OCI-LY3 (cell line): ENCODE data around the gene RAB3GAP1.

ENCODE experiments used
- H2AFZ ChIP-seq: fragments of 200-600, 300-600 bp; shearing (Covaris generic); 2 replicates; pipeline ENCODE4 v1.6.0; 2014; ENCODE audit warnings: antibody characterized with exemption, low read depth, low read length
- H3K27ac ChIP-seq: fragments of 200-600, 300-600 bp; sonication (generic); 2 replicates; pipeline ENCODE4 v1.5.1; 2014; ENCODE audit warnings: mild to moderate bottlenecking, low read length, moderate library complexity, mixed read lengths
- H3K27me3 ChIP-seq: fragments of 200-600, 300-600 bp; sonication (generic); 2 replicates; pipeline ENCODE4 v1.6.1; 2014; ENCODE audit warnings: low read depth, low read length, mixed read lengths
- H3K36me3 ChIP-seq: fragments of 200-600, 300-600 bp; sonication (generic); replicated peaks from 2 replicates; pipeline ENCODE3; 2014; ENCODE audit warnings: low read depth, low read length, mixed read lengths
- H3K4me1 ChIP-seq: fragments of 300-600, 200-600 bp; sonication (generic); 2 replicates; pipeline ENCODE4 v1.6.1; 2014; ENCODE audit warnings: low read length, mixed read lengths
- H3K4me2 ChIP-seq: fragments of 200-600, 300-600 bp; sonication (generic); 2 replicates; pipeline ENCODE4 v1.6.1; 2014; ENCODE audit warnings: low read length, mixed read lengths
- H3K4me3 ChIP-seq: fragments of 300-600, 200-600 bp; sonication (generic); 2 replicates; pipeline ENCODE4 v1.5.1; 2014; ENCODE audit warnings: antibody characterized with exemption, mild to moderate bottlenecking, low read length, moderate library complexity
- H3K79me2 ChIP-seq: fragments of 300-600, 200-600 bp; shearing (Covaris generic); 2 replicates; pipeline ENCODE4 v1.6.1; 2014; ENCODE audit warnings: mild to moderate bottlenecking, low read length, mixed read lengths
- H3K9ac ChIP-seq: fragments of 300-600, 200-600 bp; shearing (Covaris generic); 2 replicates; pipeline ENCODE4 v1.6.0; 2014; ENCODE audit warnings: mild to moderate bottlenecking, low read length, moderate library complexity
- H3K9me3 ChIP-seq: fragments of 200-600, 300-600 bp; shearing (Covaris generic); 2 replicates; pipeline ENCODE4 v1.6.1; 2014; ENCODE audit warnings: low read length, mixed read lengths; ENCODE audit not compliant: insufficient read depth
- H4K20me1 ChIP-seq: fragments of 200-600, 300-600 bp; sonication (generic); 2 replicates; pipeline ENCODE4 v1.6.1; 2016; ENCODE audit warnings: low read length, mixed read lengths; ENCODE audit not compliant: insufficient read depth
- CTCF ChIP-seq: fragments of 200-600, 300-600 bp; sonication (generic); IDR thresholded peaks from 2 replicates; pipeline ENCODE4 v1.5.1; 2014; ENCODE audit warnings: antibody characterized with exemption, low read length, low read depth
- EZH2phosphoT487 ChIP-seq: fragments of 200-600 bp; shearing (Covaris generic); IDR thresholded peaks from 2 replicates; pipeline ENCODE4 v1.6.1; 2018; ENCODE audit warnings: antibody characterized with exemption, mixed run types, low read depth

Gene RAB3GAP1

GRCh38 chr2:135055182-135055786, 3.2 kb downstream of the RAB3GAP1 start:
- Histone ChIP-seq H3K4me1 (peaks cover 20% of the 10 kb centered on the region), H3K4me3 (no peak overlapping the region), H3K36me3 (peaks cover 21% of the 10 kb centered on the region), H3K4me2 (no peak overlapping the region), H3K27ac (no peak overlapping the region), H4K20me1 (peaks cover 24% of the 10 kb centered on the region), H3K79me2 (peaks cover 55% of the 10 kb centered on the region), H3K9me3 (no peaks in the 10 kb centered on the region), H2AFZ (no peak overlapping the region), H3K27me3 (no peaks in the 10 kb centered on the region), H3K9ac (no peak overlapping the region)
- TF ChIP-seq CTCF = no peak
- no peak for TF ChIP-seq EZH2phosphoT487

- no peaks in the 10 kb centered on the region for H3K9me3 ChIP-seq
- peaks cover 24% of the 10 kb centered on the region for H4K20me1 ChIP-seq
- H3K27ac ChIP-seq = peak overlapping the region; percentile 37; the same call in 1 of the 2 replicates
- H3K36me3 ChIP-seq = peaks cover 29% of the 10 kb centered on the region
- H3K4me3 ChIP-seq = no peak overlapping the region
- peaks cover 20% of the 10 kb centered on the region for H3K4me1 ChIP-seq
- H3K4me2 ChIP-seq = no peak overlapping the region
- H2AFZ ChIP-seq = no peak overlapping the region
- no peak for TF ChIP-seq EZH2phosphoT487
- no peak for TF ChIP-seq CTCF
- peaks cover 57% of the 10 kb centered on the region for H3K79me2 ChIP-seq
- no peak overlapping the region for H3K9ac ChIP-seq
- H3K27me3 ChIP-seq = no peaks in the 10 kb centered on the region
Observed at GRCh38 chr2:135056790-135057189, 4.7 kb downstream of the RAB3GAP1 start.

GRCh38 chr2:135059577-135059976, 7.5 kb downstream of the RAB3GAP1 start:
- peaks cover 5% of the 10 kb centered on the region for H3K4me1 ChIP-seq
- peaks cover 6% of the 10 kb centered on the region; the same call in 1 of the 2 replicates for H4K20me1 ChIP-seq
- H3K27me3 ChIP-seq = no peaks in the 10 kb centered on the region
- H3K9ac ChIP-seq = no peak overlapping the region
- H3K4me3 ChIP-seq = no peak overlapping the region
- no peak overlapping the region for H3K27ac ChIP-seq
- H3K36me3 ChIP-seq = peaks cover 52% of the 10 kb centered on the region
- no peak overlapping the region for H2AFZ ChIP-seq
- peaks cover 56% of the 10 kb centered on the region for H3K79me2 ChIP-seq
- TF ChIP-seq EZH2phosphoT487 (no peak), CTCF (no peak)
- 0 out of 2 replicates have a peak, but pooled peaks cover 3% of the 10 kb centered on the region for H3K9me3 ChIP-seq
- no peak overlapping the region for H3K4me2 ChIP-seq

GRCh38 chr2:135063210-135063609, 11.1 kb downstream of the RAB3GAP1 start:
- Histone ChIP-seq H3K4me2 (no peak overlapping the region), H3K27me3 (no peaks in the 10 kb centered on the region), H3K4me3 (no peak overlapping the region), H3K36me3 (peaks cover 70% of the 10 kb centered on the region), H4K20me1 (no peaks in the 10 kb centered on the region), H3K79me2 (peaks cover 34% of the 10 kb centered on the region), H3K9ac (no peak overlapping the region), H3K4me1 (no peaks in the 10 kb centered on the region), H3K9me3 (0 out of 2 replicates have a peak, but pooled peaks cover 3% of the 10 kb centered on the region), H3K27ac (no peak overlapping the region), H2AFZ (no peak overlapping the region)
- no peak for TF ChIP-seq CTCF
- no peak for TF ChIP-seq EZH2phosphoT487
